ENCODE data around the gene MARS2. TPM values are rescaled to one million over a fixed set of nuclear protein-coding genes. Genes with fewer than 3 reads are reported as not detected.
"Not testable (repeated sequence)": the region's sequence is repeated elsewhere in the genome, so short reads cannot be mapped to it uniquely, and the experiment has no call there.

Gene MARS2
- total and polyA plus RNA-seq, 2 experiments from 2014 or later = 8.4 to 10.2 TPM

DNA sequence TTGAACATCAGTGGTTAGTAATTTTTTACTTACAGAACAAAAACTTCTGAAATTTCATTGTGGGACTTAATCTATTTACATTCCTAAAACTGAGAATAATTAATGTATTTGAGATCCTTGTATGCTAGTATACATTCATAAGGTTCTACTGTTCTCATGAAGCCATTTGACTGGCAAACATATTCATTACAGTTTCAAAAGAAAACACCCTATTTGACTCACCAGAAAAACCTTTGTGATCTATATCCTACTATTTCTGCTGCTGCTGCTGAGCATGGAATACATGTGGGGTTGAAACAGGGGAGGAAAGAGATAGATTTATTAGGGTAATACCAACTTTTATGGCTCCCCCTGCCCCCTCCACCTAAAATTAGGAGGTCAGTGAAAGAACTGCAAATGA lies 21.8 kb downstream of the MARS2 start:
- Histone ChIP-seq H3K36me3 (no peaks in the 10 kb centered on the region), H3K9me3 (ENCODE audit: low read depth) (no peaks in the 10 kb centered on the region), H3K27ac (no peak overlapping the region), H3K4me1 (ENCODE audit: low read depth) (no peaks in the 10 kb centered on the region), H3K4me3 (no peak overlapping the region), H3K27me3 (no peaks in the 10 kb centered on the region)
- no peak for DNase-seq (ENCODE audit: low read depth in 1 of 2, low spot score in 1 of 2)
- TF ChIP-seq, protein P1, sequence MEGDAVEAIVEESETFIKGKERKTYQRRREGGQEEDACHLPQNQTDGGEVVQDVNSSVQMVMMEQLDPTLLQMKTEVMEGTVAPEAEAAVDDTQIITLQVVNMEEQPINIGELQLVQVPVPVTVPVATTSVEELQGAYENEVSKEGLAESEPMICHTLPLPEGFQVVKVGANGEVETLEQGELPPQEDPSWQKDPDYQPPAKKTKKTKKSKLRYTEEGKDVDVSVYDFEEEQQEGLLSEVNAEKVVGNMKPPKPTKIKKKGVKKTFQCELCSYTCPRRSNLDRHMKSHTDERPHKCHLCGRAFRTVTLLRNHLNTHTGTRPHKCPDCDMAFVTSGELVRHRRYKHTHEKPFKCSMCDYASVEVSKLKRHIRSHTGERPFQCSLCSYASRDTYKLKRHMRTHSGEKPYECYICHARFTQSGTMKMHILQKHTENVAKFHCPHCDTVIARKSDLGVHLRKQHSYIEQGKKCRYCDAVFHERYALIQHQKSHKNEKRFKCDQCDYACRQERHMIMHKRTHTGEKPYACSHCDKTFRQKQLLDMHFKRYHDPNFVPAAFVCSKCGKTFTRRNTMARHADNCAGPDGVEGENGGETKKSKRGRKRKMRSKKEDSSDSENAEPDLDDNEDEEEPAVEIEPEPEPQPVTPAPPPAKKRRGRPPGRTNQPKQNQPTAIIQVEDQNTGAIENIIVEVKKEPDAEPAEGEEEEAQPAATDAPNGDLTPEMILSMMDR (IDR thresholded peaks at IDR 0.05; ENCODE audit: low read depth, low read length) = no peak

DNA sequence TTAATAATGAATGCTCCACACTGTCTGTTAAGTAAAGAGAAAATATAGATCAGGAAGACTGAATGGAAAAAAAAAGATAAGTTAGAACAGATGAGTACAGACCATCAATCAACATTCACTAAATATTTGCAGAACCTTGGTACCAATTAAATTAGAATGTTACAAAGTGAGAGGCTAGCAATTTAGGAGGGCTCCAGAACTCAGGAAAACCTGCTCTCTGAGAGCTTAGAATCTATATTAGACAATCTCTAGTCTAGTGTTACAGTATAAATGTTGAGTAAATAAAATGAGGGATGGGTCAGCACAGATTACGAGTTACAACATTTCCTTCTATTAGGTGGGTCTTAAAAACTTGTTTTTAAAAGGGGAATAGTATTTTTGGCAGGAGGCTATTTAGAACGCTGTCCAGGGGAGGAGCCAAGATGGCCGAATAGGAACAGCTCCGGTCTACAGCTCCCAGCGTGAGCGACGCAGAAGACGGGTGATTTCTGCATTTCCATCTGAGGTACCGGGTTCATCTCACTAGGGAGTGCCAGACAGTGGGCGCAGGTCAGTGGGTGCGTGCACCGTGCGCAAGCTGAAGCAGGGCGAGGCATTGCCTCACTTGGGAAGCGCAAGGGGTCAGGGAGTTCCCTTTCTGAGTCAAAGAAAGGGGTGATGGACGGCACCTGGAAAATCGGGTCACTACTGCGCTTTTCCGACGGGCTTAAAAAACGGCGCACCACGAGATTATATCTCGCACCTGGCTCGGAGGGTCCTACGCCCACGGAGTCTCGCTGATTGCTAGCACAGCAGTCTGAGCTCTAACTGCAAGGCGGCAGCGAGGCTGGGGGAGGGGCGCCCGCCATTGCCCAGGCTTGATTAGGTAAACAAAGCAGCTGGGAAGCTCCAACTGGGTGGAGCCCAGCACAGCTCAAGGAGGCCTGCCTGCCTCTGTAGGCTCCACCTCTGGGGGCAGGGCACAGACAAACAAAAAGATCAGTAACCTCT lies 23.7 kb downstream of the MARS2 start:
- not testable (repeated sequence) for H3K4me3 ChIP-seq; H3K27me3 ChIP-seq; H3K9me3 ChIP-seq (ENCODE audit: low read depth); DNase-seq (ENCODE audit: low read depth in 1 of 2, low spot score in 1 of 2); H3K4me1 ChIP-seq (ENCODE audit: low read depth); H3K27ac ChIP-seq; H3K36me3 ChIP-seq

DNA sequence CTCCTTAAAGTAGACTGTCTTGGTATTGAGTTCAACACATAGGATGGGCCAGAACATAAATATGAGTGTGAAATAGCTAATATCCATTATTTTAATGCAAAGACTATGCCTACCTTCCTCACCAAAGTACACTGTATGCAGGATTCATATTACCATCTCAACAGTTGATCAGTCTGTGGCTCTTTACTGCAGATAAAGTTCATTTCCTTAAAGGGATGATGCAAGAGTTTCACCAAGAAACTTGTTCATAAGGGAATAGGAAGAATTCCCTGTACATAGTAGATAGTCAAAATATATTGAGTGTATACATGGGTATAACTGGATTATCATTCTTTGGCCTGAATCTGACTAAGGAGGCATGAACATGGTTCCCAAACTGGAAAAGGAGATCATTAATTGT lies 35.0 kb downstream of the MARS2 start:
- no peak overlapping the region for H3K4me3 ChIP-seq
- no peak overlapping the region for H3K27ac ChIP-seq
- TF ChIP-seq, protein P1 (IDR thresholded peaks at IDR 0.05; ENCODE audit: low read depth, low read length) = no peak
- peak in 1 of 2 donors; percentile 1 for DNase-seq (ENCODE audit: low read depth in 1 of 2, low spot score in 1 of 2)
- no peaks in the 10 kb centered on the region for H3K27me3 ChIP-seq
- H3K36me3 ChIP-seq = no peaks in the 10 kb centered on the region
- H3K4me1 ChIP-seq (ENCODE audit: low read depth) = no peaks in the 10 kb centered on the region
- no peaks in the 10 kb centered on the region for H3K9me3 ChIP-seq (ENCODE audit: low read depth)

Other genes with a start within 250 kb of the MARS2 start
- 319 and 371 TPM in 2 replicates for gene HSPD1, start 205.5 kb upstream of the MARS2 start, total RNA-seq
- 484 and 551 TPM in 2 replicates for gene HSPD1, start 205.5 kb upstream of the MARS2 start, polyA plus RNA-seq
- gene HSPE1, start 205.0 kb upstream of the MARS2 start, total RNA-seq = 175 and 369 TPM in 2 replicates
- 481 and 620 TPM in 2 replicates for gene HSPE1, start 205.0 kb upstream of the MARS2 start, polyA plus RNA-seq
- gene MOB4, start 189.3 kb upstream of the MARS2 start, total RNA-seq = 26.4 and 33.0 TPM in 2 replicates
- gene MOB4, start 189.3 kb upstream of the MARS2 start, polyA plus RNA-seq = 96.4 and 115 TPM in 2 replicates
- 2.8 and 8.3 TPM in 2 replicates for gene RFTN2, start 29.8 kb upstream of the MARS2 start, total RNA-seq
- 5.0 and 5.9 TPM in 2 replicates for gene RFTN2, start 29.8 kb upstream of the MARS2 start, polyA plus RNA-seq
- 0.28 TPM in 1 of 2 replicates, not detected in the other for gene BOLL, start 80.0 kb downstream of the MARS2 start, total RNA-seq
- 0.21 and 0.44 TPM in 2 replicates for gene BOLL, start 80.0 kb downstream of the MARS2 start, polyA plus RNA-seq
- 4.9 and 9.0 TPM in 2 replicates for gene PLCL1, start 99.2 kb downstream of the MARS2 start, total RNA-seq
- 3.8 and 7.8 TPM in 2 replicates for gene PLCL1, start 99.2 kb downstream of the MARS2 start, polyA plus RNA-seq